HL-60 (cell line): ENCODE data around the gene MKI67.

Experiments used
- CTCF ChIP-seq: IDR thresholded peaks from one replicate; pipeline ENCODE4 v1.5.1; 2011; ENCODE audit warnings: low read length, control low read depth, inconsistent platforms; ENCODE audit not compliant: insufficient read depth
- GABPA ChIP-seq: IDR thresholded peaks from 2 replicates; pipeline ENCODE4 v1.6.1; 2012; ENCODE audit warnings: low read depth
- POLR2AphosphoS5 ChIP-seq: IDR thresholded peaks from 2 replicates; pipeline ENCODE4 v1.6.1; 2012; ENCODE audit warnings: low read depth
- REST ChIP-seq: IDR thresholded peaks from 2 replicates; pipeline ENCODE4 v1.6.1; 2012; ENCODE audit warnings: low read depth; ENCODE audit not compliant: insufficient replicate concordance
- SPI1 ChIP-seq: IDR thresholded peaks from 2 replicates; pipeline ENCODE4 v1.6.1; 2012; ENCODE audit warnings: low read depth, mild to moderate bottlenecking, borderline replicate concordance

GRCh38 chr10:128063736-128064107 lies 62.5 kb downstream of the MKI67 start:
- TF ChIP-seq CTCF (no peak), POLR2AphosphoS5 (no peak), REST (no peak), GABPA (no peak), SPI1 (no peak)
